Measurements from ENCODE around the gene NUDT4B.
"Not testable (repeated sequence)": the region's sequence is repeated elsewhere in the genome, so short reads cannot be mapped to it uniquely, and the experiment has no call there.

NUDT4B gene

DNA sequence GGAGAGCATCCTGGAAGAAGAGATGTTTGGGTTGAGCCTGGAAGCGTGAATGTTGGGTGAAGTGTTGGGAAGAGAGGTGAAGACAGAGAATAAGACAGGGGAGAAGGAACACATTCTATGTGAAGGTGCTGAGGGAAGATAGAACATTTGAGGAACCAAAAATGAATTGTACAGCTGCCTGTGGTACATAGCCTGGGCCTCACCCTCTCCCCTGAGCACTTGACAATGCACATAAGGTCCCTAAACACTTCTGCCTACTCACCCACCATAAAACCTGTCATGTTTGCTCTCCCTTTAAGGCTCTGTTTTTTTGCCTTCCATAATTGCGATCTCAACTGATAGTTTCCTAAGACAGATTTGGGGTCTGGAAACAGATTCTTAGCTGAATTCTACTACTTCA is 25.8 kb upstream of the NUDT4B start:
- not testable (repeated sequence) for H3K36me3 ChIP-seq (ENCODE audit: control insufficient read depth in 1 of 2, insufficient read depth in 2 of 2, low read length in 2 of 2); H3K4me3 ChIP-seq (ENCODE audit: low read depth in 1 of 2, low read length in 2 of 2); H3K9me3 ChIP-seq (ENCODE audit: control insufficient read depth in 1 of 2, low read length in 2 of 2); H3K4me1 ChIP-seq (ENCODE audit: control insufficient read depth in 1 of 2, insufficient read depth in 2 of 2, low read length in 2 of 2); H3K27ac ChIP-seq (ENCODE audit: low read length); H3K27me3 ChIP-seq (ENCODE audit: low read depth, low read length)

- H3K4me3 ChIP-seq (ENCODE audit: low read depth in 1 of 2, low read length in 2 of 2); H3K36me3 ChIP-seq (ENCODE audit: control insufficient read depth in 1 of 2, insufficient read depth in 2 of 2, low read length in 2 of 2); H3K27me3 ChIP-seq (ENCODE audit: low read depth, low read length); H3K9me3 ChIP-seq (ENCODE audit: control insufficient read depth in 1 of 2, low read length in 2 of 2); H3K27ac ChIP-seq (ENCODE audit: low read length); H3K4me1 ChIP-seq (ENCODE audit: control insufficient read depth in 1 of 2, insufficient read depth in 2 of 2, low read length in 2 of 2): not testable (repeated sequence)
Observed at GRCh38 chr1:148723515-148723914, 25.1 kb upstream of the NUDT4B start.

DNA sequence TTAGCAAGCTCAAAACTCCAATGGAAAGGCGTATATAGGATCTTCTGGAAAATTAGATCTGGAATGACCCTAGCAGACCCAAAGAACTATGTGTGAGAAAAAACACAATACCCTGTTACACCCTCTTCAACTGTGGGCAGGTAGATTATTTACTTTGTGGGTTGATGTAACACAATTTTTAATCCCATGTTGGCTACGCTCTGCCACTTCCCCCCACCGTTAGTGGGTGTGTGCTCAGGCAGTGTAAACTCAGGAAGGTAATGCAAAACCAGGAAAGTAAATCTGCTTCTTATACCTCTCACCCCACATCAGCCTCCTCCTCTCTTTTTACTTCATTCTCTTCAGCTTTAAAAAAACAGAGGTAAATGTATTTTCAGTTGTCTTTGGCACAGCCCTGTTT is 23.7 kb upstream of the NUDT4B start:
- not testable (repeated sequence) for H3K27me3 ChIP-seq (ENCODE audit: low read depth, low read length); H3K4me1 ChIP-seq (ENCODE audit: control insufficient read depth in 1 of 2, insufficient read depth in 2 of 2, low read length in 2 of 2)

GRCh38 chr1:148727862-148728261 is 20.7 kb upstream of the NUDT4B start:
- H3K4me3 ChIP-seq (ENCODE audit: low read depth in 1 of 2, low read length in 2 of 2); H3K27me3 ChIP-seq (ENCODE audit: low read depth, low read length); H3K27ac ChIP-seq (ENCODE audit: low read length); H3K36me3 ChIP-seq (ENCODE audit: control insufficient read depth in 1 of 2, insufficient read depth in 2 of 2, low read length in 2 of 2); H3K9me3 ChIP-seq (ENCODE audit: control insufficient read depth in 1 of 2, low read length in 2 of 2); H3K4me1 ChIP-seq (ENCODE audit: control insufficient read depth in 1 of 2, insufficient read depth in 2 of 2, low read length in 2 of 2): not testable (repeated sequence)

More for the DNA sequence above, 23.7 kb upstream of the NUDT4B start:
- not testable (repeated sequence) for H3K9me3 ChIP-seq (ENCODE audit: control insufficient read depth in 1 of 2, low read length in 2 of 2); H3K36me3 ChIP-seq (ENCODE audit: control insufficient read depth in 1 of 2, insufficient read depth in 2 of 2, low read length in 2 of 2); H3K27ac ChIP-seq (ENCODE audit: low read length); H3K4me3 ChIP-seq (ENCODE audit: low read depth in 1 of 2, low read length in 2 of 2)

DNA sequence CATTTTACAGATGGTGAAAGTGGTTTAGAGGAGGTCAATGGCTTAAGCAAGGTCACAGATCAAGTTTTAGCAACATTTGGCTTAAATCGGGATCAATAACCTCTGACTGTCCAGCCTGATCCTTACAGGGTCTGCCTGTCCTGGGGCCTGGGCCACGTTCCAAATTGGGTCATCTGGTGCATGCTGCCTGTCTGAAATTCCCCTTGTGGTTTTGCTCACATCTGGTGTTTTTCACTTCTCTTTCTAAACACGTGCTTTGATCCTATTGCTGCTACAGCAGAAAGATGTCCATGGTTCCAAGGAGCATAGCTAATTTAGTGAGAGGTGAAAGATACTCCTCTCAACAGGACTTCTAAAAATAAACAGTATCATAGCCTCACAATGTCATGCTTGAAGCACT is 19.4 kb upstream of the NUDT4B start:
- not testable (repeated sequence) for H3K9me3 ChIP-seq (ENCODE audit: control insufficient read depth in 1 of 2, low read length in 2 of 2)

GRCh38 chr1:148729541-148729940 is 19.0 kb upstream of the NUDT4B start:
- H3K36me3 ChIP-seq (ENCODE audit: control insufficient read depth in 1 of 2, insufficient read depth in 2 of 2, low read length in 2 of 2); H3K4me1 ChIP-seq (ENCODE audit: control insufficient read depth in 1 of 2, insufficient read depth in 2 of 2, low read length in 2 of 2); H3K27me3 ChIP-seq (ENCODE audit: low read depth, low read length); H3K9me3 ChIP-seq (ENCODE audit: control insufficient read depth in 1 of 2, low read length in 2 of 2); H3K4me3 ChIP-seq (ENCODE audit: low read depth in 1 of 2, low read length in 2 of 2); H3K27ac ChIP-seq (ENCODE audit: low read length): not testable (repeated sequence)

More for the DNA sequence above, 19.4 kb upstream of the NUDT4B start:
- not testable (repeated sequence) for H3K27ac ChIP-seq (ENCODE audit: low read length); H3K4me1 ChIP-seq (ENCODE audit: control insufficient read depth in 1 of 2, insufficient read depth in 2 of 2, low read length in 2 of 2); H3K27me3 ChIP-seq (ENCODE audit: low read depth, low read length); H3K36me3 ChIP-seq (ENCODE audit: control insufficient read depth in 1 of 2, insufficient read depth in 2 of 2, low read length in 2 of 2); H3K4me3 ChIP-seq (ENCODE audit: low read depth in 1 of 2, low read length in 2 of 2)

DNA sequence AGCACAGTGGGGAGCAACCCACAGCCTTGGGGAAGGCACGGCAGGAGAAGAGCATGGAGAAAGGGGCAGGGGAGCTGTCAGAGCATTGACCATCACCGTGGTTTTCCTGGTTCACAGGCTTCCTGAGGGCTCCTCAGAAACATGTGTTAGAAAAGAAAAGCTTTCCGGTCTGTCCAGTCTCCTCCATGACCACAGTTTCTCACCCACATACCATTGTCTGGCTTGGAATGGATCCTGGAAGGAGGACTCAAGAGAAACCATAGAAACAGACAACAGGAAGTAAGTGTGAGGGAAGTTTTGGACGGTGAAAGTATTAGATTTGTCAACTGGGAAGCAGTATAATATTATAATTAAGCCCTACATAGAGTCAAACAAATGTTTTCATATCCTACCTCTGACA is 16.3 kb upstream of the NUDT4B start:
- H3K4me3 ChIP-seq (ENCODE audit: low read depth in 1 of 2, low read length in 2 of 2); H3K36me3 ChIP-seq (ENCODE audit: control insufficient read depth in 1 of 2, insufficient read depth in 2 of 2, low read length in 2 of 2); H3K9me3 ChIP-seq (ENCODE audit: control insufficient read depth in 1 of 2, low read length in 2 of 2); H3K4me1 ChIP-seq (ENCODE audit: control insufficient read depth in 1 of 2, insufficient read depth in 2 of 2, low read length in 2 of 2); H3K27me3 ChIP-seq (ENCODE audit: low read depth, low read length); H3K27ac ChIP-seq (ENCODE audit: low read length): not testable (repeated sequence)

- not testable (repeated sequence) for H3K9me3 ChIP-seq (ENCODE audit: control insufficient read depth in 1 of 2, low read length in 2 of 2); H3K27ac ChIP-seq (ENCODE audit: low read length); H3K36me3 ChIP-seq (ENCODE audit: control insufficient read depth in 1 of 2, insufficient read depth in 2 of 2, low read length in 2 of 2); H3K4me1 ChIP-seq (ENCODE audit: control insufficient read depth in 1 of 2, insufficient read depth in 2 of 2, low read length in 2 of 2); H3K27me3 ChIP-seq (ENCODE audit: low read depth, low read length); H3K4me3 ChIP-seq (ENCODE audit: low read depth in 1 of 2, low read length in 2 of 2)
Observed at GRCh38 chr1:148733585-148734310, 14.8 kb upstream of the NUDT4B start.

DNA sequence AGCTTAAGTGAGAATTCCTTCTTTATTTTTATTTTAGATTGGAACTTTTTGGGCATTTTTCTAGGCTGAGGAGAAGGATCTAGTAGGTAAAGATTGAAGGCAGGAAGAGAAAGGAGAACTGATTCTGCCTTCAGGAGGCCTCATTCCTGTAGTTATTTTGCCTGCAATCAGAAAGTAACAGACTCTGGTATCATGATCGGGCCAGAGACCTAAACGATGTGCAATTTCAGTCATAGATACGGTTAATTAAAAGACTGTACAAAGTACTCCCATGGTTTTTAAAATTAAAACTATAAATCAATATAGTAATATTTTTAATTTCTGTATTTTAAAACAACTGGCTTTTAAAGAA is 14.3 kb upstream of the NUDT4B start:
- H3K4me1 ChIP-seq (ENCODE audit: control insufficient read depth in 1 of 2, insufficient read depth in 2 of 2, low read length in 2 of 2); H3K9me3 ChIP-seq (ENCODE audit: control insufficient read depth in 1 of 2, low read length in 2 of 2); H3K27ac ChIP-seq (ENCODE audit: low read length); H3K36me3 ChIP-seq (ENCODE audit: control insufficient read depth in 1 of 2, insufficient read depth in 2 of 2, low read length in 2 of 2); H3K4me3 ChIP-seq (ENCODE audit: low read depth in 1 of 2, low read length in 2 of 2); H3K27me3 ChIP-seq (ENCODE audit: low read depth, low read length): not testable (repeated sequence)

GRCh38 chr1:148735538-148735937 is 13.0 kb upstream of the NUDT4B start:
- not testable (repeated sequence) for H3K4me1 ChIP-seq (ENCODE audit: control insufficient read depth in 1 of 2, insufficient read depth in 2 of 2, low read length in 2 of 2); H3K27ac ChIP-seq (ENCODE audit: low read length); H3K9me3 ChIP-seq (ENCODE audit: control insufficient read depth in 1 of 2, low read length in 2 of 2); H3K27me3 ChIP-seq (ENCODE audit: low read depth, low read length); H3K36me3 ChIP-seq (ENCODE audit: control insufficient read depth in 1 of 2, insufficient read depth in 2 of 2, low read length in 2 of 2); H3K4me3 ChIP-seq (ENCODE audit: low read depth in 1 of 2, low read length in 2 of 2)

GRCh38 chr1:148738667-148739066 is 9.9 kb upstream of the NUDT4B start:
- H3K27ac ChIP-seq (ENCODE audit: low read length): not testable (repeated sequence)

DNA sequence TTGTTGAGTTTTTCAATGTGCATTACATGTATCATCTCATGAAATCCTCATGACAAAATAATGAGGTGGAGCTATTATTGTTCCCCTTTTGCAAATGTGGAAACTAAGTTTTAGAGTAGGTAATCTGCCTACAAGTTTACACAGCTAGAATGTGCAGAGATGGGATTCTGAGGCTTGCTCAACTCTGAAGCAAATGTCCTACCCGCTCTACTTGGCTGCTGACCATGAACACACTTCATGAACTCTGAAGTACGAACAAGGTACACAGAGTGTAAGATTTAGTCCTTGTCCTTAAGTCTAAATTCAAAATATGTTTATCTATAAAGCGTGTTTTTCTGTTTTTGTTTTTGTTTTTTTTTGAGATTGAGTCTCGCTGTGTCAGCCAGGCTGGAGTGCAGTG is 5.4 kb upstream of the NUDT4B start:
- not testable (repeated sequence) for H3K36me3 ChIP-seq (ENCODE audit: control insufficient read depth in 1 of 2, insufficient read depth in 2 of 2, low read length in 2 of 2); H3K27me3 ChIP-seq (ENCODE audit: low read depth, low read length); H3K4me3 ChIP-seq (ENCODE audit: low read depth in 1 of 2, low read length in 2 of 2); H3K27ac ChIP-seq (ENCODE audit: low read length); H3K9me3 ChIP-seq (ENCODE audit: control insufficient read depth in 1 of 2, low read length in 2 of 2); H3K4me1 ChIP-seq (ENCODE audit: control insufficient read depth in 1 of 2, insufficient read depth in 2 of 2, low read length in 2 of 2)

More at GRCh38 chr1:148738667-148739066, 9.9 kb upstream of the NUDT4B start:
- not testable (repeated sequence) for H3K4me3 ChIP-seq (ENCODE audit: low read depth in 1 of 2, low read length in 2 of 2); H3K36me3 ChIP-seq (ENCODE audit: control insufficient read depth in 1 of 2, insufficient read depth in 2 of 2, low read length in 2 of 2); H3K4me1 ChIP-seq (ENCODE audit: control insufficient read depth in 1 of 2, insufficient read depth in 2 of 2, low read length in 2 of 2); H3K27me3 ChIP-seq (ENCODE audit: low read depth, low read length); H3K9me3 ChIP-seq (ENCODE audit: control insufficient read depth in 1 of 2, low read length in 2 of 2)
